DND-41 (cell line): ENCODE measurements around the gene GLRX2.
A peak's percentile ranks its signal among the peaks of the same experiment; 100 is the strongest.

Source experiments
- ATAC-seq: fragments of 200-7000 bp; cut with Tn5 transposase; 3 replicates; pipeline ENCODE4 v1.9.1; 2021; ENCODE audit warnings: low read depth; ENCODE audit not compliant: insufficient read depth
- DNase-seq: peaks from one replicate; pipeline ENCODE4 v3.0.0-alpha.2; 2020
- H2AFZ ChIP-seq: 2 replicates; pipeline ENCODE4 v1.6.0; 2012; ENCODE audit warnings: low read depth, low read length
- H3K27ac ChIP-seq: 2 replicates; pipeline ENCODE4 v1.5.1; 2012; ENCODE audit warnings: low read length, inconsistent platforms
- H3K27me3 ChIP-seq: fragments of 200-600 bp; sonication (generic); 2 replicates; pipeline ENCODE4 v1.6.0; 2012; ENCODE audit warnings: low read length, mild to moderate bottlenecking, inconsistent platforms; ENCODE audit not compliant: insufficient read depth, poor library complexity
- H3K36me3 ChIP-seq: 2 replicates; pipeline ENCODE4 v1.5.1; 2012; ENCODE audit warnings: low read length, inconsistent platforms; ENCODE audit not compliant: insufficient read depth
- H3K4me1 ChIP-seq: 2 replicates; pipeline ENCODE4 v1.5.1; 2012; ENCODE audit warnings: mild to moderate bottlenecking, low read length; ENCODE audit not compliant: insufficient read depth
- H3K4me2 ChIP-seq: 2 replicates; pipeline ENCODE4 v1.6.0; 2012; ENCODE audit warnings: mild to moderate bottlenecking, moderate library complexity, low read length, inconsistent platforms; ENCODE audit not compliant: insufficient read depth
- H3K4me3 ChIP-seq, 2 experiments: fragments of 200-600 bp in 1 of 2; shearing (Covaris generic) in 1 of 2; 2 replicates each; pipeline ENCODE4 v1.5.1; 2012 to 2016; ENCODE audit warnings: inconsistent platforms in 2 of 2, low read length in 2 of 2, mild to moderate bottlenecking in 2 of 2, low read depth in 1 of 2, moderate library complexity in 1 of 2
- H3K79me2 ChIP-seq: 2 replicates; pipeline ENCODE4 v1.6.0; 2012; ENCODE audit warnings: low read length, inconsistent platforms; ENCODE audit not compliant: insufficient read depth
- H3K9ac ChIP-seq: 2 replicates; pipeline ENCODE4 v1.6.0; 2012; ENCODE audit warnings: low read depth, mild to moderate bottlenecking, inconsistent platforms, low read length, moderate library complexity
- H3K9me3 ChIP-seq: 2 replicates; pipeline ENCODE4 v1.5.1; 2012; ENCODE audit warnings: low read length, moderate library complexity, mild to moderate bottlenecking, inconsistent platforms; ENCODE audit not compliant: insufficient read depth, severe bottlenecking
- H4K20me1 ChIP-seq: 2 replicates; pipeline ENCODE4 v1.6.0; 2012; ENCODE audit warnings: low read length; ENCODE audit not compliant: insufficient read depth
- EZH2 ChIP-seq: IDR thresholded peaks from 3 replicates; pipeline ENCODE4 v1.6.1; 2012; ENCODE audit warnings: borderline replicate concordance, low read depth, mild to moderate bottlenecking, moderate library complexity, low read length, inconsistent platforms; ENCODE audit not compliant: severe bottlenecking
- TF ChIP-seq, protein P1 (sequence below): IDR thresholded peaks from 2 replicates; pipeline ENCODE4 v1.5.1; 2012; ENCODE audit warnings: borderline replicate concordance, low read length, moderate library complexity, mild to moderate bottlenecking; ENCODE audit not compliant: poor library complexity, severe bottlenecking; ENCODE audit errors: extremely low read depth

GLRX2 gene

DNA sequence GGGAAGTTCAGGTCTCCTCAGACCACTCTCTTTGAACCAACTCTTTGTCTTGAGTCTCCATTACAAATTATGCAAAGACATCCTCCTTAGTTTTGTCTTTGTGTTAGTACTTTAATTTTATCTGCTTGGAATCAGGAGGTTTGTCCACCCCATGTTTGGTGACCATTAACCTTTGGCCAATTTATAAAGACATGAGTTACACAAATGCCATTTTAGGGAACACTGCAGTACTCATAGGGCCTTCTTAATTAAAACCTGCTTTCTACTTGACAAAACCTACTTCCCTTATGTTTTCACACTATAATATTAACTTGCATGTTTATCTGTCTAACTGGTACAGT, 8.7 kb upstream of the GLRX2 start:
- Histone ChIP-seq H2AFZ (no peak overlapping the region), H3K36me3 (no peaks in the 10 kb centered on the region), H3K27me3 (no peaks in the 10 kb centered on the region), H3K79me2 (no peaks in the 10 kb centered on the region), H3K4me1 (no peaks in the 10 kb centered on the region; the same call in 1 of the 2 replicates), H3K4me3 (no peak overlapping the region), H3K9me3 (no peaks in the 10 kb centered on the region), H3K4me2 (no peak overlapping the region), H4K20me1 (no peaks in the 10 kb centered on the region), H3K27ac (no peak overlapping the region), H3K9ac (no peak overlapping the region)
- TF ChIP-seq, protein P1, sequence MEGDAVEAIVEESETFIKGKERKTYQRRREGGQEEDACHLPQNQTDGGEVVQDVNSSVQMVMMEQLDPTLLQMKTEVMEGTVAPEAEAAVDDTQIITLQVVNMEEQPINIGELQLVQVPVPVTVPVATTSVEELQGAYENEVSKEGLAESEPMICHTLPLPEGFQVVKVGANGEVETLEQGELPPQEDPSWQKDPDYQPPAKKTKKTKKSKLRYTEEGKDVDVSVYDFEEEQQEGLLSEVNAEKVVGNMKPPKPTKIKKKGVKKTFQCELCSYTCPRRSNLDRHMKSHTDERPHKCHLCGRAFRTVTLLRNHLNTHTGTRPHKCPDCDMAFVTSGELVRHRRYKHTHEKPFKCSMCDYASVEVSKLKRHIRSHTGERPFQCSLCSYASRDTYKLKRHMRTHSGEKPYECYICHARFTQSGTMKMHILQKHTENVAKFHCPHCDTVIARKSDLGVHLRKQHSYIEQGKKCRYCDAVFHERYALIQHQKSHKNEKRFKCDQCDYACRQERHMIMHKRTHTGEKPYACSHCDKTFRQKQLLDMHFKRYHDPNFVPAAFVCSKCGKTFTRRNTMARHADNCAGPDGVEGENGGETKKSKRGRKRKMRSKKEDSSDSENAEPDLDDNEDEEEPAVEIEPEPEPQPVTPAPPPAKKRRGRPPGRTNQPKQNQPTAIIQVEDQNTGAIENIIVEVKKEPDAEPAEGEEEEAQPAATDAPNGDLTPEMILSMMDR = no peak
- no peak for TF ChIP-seq EZH2
- ATAC-seq = no peak
- DNase-seq = no peak

DNA sequence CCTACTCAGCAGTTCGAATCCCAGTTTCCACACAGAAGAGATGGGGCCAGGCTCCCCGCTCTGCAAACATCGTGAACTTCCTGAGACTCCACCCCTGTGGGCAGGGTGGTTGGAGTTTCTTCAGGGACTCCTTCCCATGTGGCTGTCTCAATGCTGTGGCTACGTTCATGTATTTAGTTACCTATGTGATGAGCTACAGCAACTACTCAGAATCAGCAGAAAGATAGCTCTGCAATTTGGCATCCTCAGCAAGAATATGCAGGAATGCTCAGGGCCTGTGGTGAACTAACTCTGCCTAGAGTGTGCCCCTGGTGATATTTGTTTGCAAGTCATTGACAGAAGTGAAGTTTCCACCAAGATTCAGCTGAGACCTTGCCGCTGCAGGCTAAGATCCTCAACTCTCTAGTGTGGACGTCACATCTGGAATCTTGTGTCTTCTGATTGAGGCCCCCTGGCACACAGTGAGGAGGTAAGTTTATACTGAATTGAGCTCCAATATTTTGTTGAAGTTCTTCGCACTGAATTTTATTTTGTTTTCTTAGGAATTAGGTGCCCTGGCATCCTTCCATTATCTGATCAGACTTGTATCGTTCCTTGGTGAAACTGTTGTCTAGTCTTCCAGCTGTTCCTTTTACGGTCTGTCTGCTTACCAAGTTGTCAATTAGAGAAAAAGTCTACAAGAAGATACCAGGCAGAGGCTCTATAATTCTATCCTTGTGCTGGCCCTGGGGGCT, 8.2 kb upstream of the GLRX2 start:
- Histone ChIP-seq H3K4me1 (no peaks in the 10 kb centered on the region), H2AFZ (no peak overlapping the region), H3K36me3 (no peaks in the 10 kb centered on the region), H4K20me1 (no peaks in the 10 kb centered on the region), H3K9me3 (no peaks in the 10 kb centered on the region), H3K27me3 (no peaks in the 10 kb centered on the region), H3K27ac (no peak overlapping the region), H3K9ac (no peak overlapping the region), H3K4me2 (no peak overlapping the region), H3K4me3 (no peak overlapping the region), H3K79me2 (no peaks in the 10 kb centered on the region)
- TF ChIP-seq, protein P1 = no peak
- no peak for TF ChIP-seq EZH2
- DNase-seq (no peak), ATAC-seq (no peak)

DNA sequence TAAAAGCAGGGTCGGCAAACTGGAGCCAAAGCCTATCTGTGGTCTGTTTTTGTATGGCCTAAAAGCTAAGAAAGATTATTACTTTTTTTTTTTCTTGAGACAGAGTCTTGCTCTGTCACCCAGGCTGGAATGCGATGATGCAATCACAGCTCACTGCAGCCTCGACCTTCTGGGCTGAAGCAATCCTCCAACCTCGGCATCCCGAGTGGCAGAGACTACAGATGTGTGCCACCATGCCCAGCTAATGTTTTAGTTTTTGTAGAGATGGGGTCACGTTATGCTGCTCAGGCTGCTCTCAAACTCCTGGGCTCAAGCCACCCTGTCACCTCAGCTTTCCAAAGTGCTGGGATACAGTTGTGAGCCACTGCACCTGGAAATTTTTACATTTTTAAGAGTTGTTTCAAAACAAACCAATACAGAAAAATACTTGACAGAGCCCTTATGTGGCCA, 6.5 kb upstream of the GLRX2 start:
- Histone ChIP-seq H3K79me2 (no peaks in the 10 kb centered on the region), H4K20me1 (no peaks in the 10 kb centered on the region), H3K4me1 (no peaks in the 10 kb centered on the region), H3K27ac (no peak overlapping the region), H3K9me3 (no peaks in the 10 kb centered on the region), H3K9ac (no peak overlapping the region), H3K4me2 (no peak overlapping the region), H2AFZ (no peak overlapping the region), H3K36me3 (no peaks in the 10 kb centered on the region), H3K27me3 (no peaks in the 10 kb centered on the region), H3K4me3 (no peak overlapping the region)
- DNase-seq = peak; percentile 26
- no peak for TF ChIP-seq EZH2
- TF ChIP-seq, protein P1 = no peak
- peak; percentile 66 for ATAC-seq
